Activated CD4-positive, alpha-beta T cell treated with anti-CD3 and anti-CD28 coated beads, Interleukin-2, Interleukin-4, amounts not matched to agents 100 ng/mL and 50 ng/mL, durations not matched to agents 16 hours and 8 hours (primary cell): ENCODE measurements around the gene STK17B.

Source experiments
- DNase-seq: peaks from one replicate; pipeline ENCODE4 v3.0.0-alpha.2; 2020; ENCODE audit warnings: low spot score

Gene STK17B

GRCh38 chr2:196183528-196184231, 12.3 kb upstream of the STK17B start:
- no peak for DNase-seq

- DNase-seq, result no peak
Observed at GRCh38 chr2:196183172-196183473, 11.7 kb upstream of the STK17B start.

- DNase-seq, result no peak
Observed at GRCh38 chr2:196182439-196183171, 11.2 kb upstream of the STK17B start.

GRCh38 chr2:196181484-196181883, 10.1 kb upstream of the STK17B start:
- DNase-seq, result no peak

GRCh38 chr2:196177124-196177523, 5.7 kb upstream of the STK17B start:
- DNase-seq, result no peak

GRCh38 chr2:196176142-196176738, 4.9 kb upstream of the STK17B start:
- peak; percentile 87 for DNase-seq

GRCh38 chr2:196174404-196174803, 3.0 kb upstream of the STK17B start:
- no peak for DNase-seq

- no peak for DNase-seq
Observed at GRCh38 chr2:196173505-196173904, 2.1 kb upstream of the STK17B start.

- no peak for DNase-seq
Observed at GRCh38 chr2:196172951-196173350, 1.6 kb upstream of the STK17B start.

GRCh38 chr2:196171946-196172345, 568 bp upstream of the STK17B start:
- no peak for DNase-seq

- no peak for DNase-seq
Observed at GRCh38 chr2:196170606-196171247, 651 bp downstream of the STK17B start.

- DNase-seq, result peak; percentile 81
Observed at GRCh38 chr2:196170213-196170605, 1.2 kb downstream of the STK17B start.

- no peak for DNase-seq
Observed at GRCh38 chr2:196169516-196169915, 1.9 kb downstream of the STK17B start.

GRCh38 chr2:196168181-196168580, 3.2 kb downstream of the STK17B start:
- DNase-seq, result no peak

- DNase-seq, result no peak
Observed at GRCh38 chr2:196167666-196168065, 3.7 kb downstream of the STK17B start.

- peak; percentile 69 for DNase-seq
Observed at GRCh38 chr2:196166876-196167275, 4.5 kb downstream of the STK17B start.

GRCh38 chr2:196165016-196165415, 6.4 kb downstream of the STK17B start:
- no peak for DNase-seq

GRCh38 chr2:196163285-196163684, 8.1 kb downstream of the STK17B start:
- DNase-seq, result no peak

GRCh38 chr2:196162586-196163175, 8.7 kb downstream of the STK17B start:
- DNase-seq, result no peak

GRCh38 chr2:196160946-196161345, 10.4 kb downstream of the STK17B start:
- no peak for DNase-seq

- DNase-seq, result peak; percentile 90
Observed at GRCh38 chr2:196160101-196160500, 11.3 kb downstream of the STK17B start.

- no peak for DNase-seq
Observed at GRCh38 chr2:196159221-196159892, 12.0 kb downstream of the STK17B start.
